KMS-11 (cell line): ENCODE data around the gene DSC2.

Experiments used
- H2AFZ ChIP-seq: fragments of 200-600 bp; sonication (generic); 2 replicates; pipeline ENCODE4 v1.6.1; 2016; ENCODE audit warnings: antibody characterized with exemption, mixed run types, low read depth
- H3K27ac ChIP-seq: fragments of 200-600 bp; sonication (generic); 2 replicates; pipeline ENCODE4 v1.6.1; 2016; ENCODE audit warnings: mild to moderate bottlenecking, mixed run types
- H3K27me3 ChIP-seq: fragments of 200-600 bp; sonication (generic); 2 replicates; pipeline ENCODE4 v1.6.1; 2017; ENCODE audit warnings: mild to moderate bottlenecking, low read depth, mixed run types, moderate library complexity; ENCODE audit not compliant: insufficient read depth
- H3K36me3 ChIP-seq: fragments of 200-600 bp; sonication (generic); 2 replicates; pipeline ENCODE4 v1.6.1; 2017; ENCODE audit warnings: mild to moderate bottlenecking, mixed run types; ENCODE audit not compliant: insufficient read depth
- H3K4me1 ChIP-seq: fragments of 200-600 bp; sonication (generic); 2 replicates; pipeline ENCODE4 v1.6.1; 2016; ENCODE audit warnings: mild to moderate bottlenecking, low read depth, mixed run types; ENCODE audit not compliant: poor library complexity, severe bottlenecking
- H3K4me2 ChIP-seq: fragments of 200-600 bp; sonication (generic); 2 replicates; pipeline ENCODE4 v1.7.0; 2016; ENCODE audit warnings: mild to moderate bottlenecking, mixed run types
- H3K4me3 ChIP-seq: fragments of 200-600 bp; sonication (generic); IDR thresholded peaks from 2 replicates; pipeline ENCODE4 v1.6.1; 2017; ENCODE audit warnings: low read depth, low read length, mixed read lengths; ENCODE audit not compliant: insufficient read depth
- H3K79me2 ChIP-seq: fragments of 200-600 bp; sonication (generic); 2 replicates; pipeline ENCODE4 v1.6.1; 2016; ENCODE audit warnings: low read depth, mixed run types; ENCODE audit not compliant: insufficient read depth
- H3K9ac ChIP-seq: fragments of 200-600 bp; sonication (generic); 2 replicates; pipeline ENCODE4 v1.6.1; 2016; ENCODE audit warnings: mild to moderate bottlenecking, mixed run types
- H4K20me1 ChIP-seq: fragments of 200-600 bp; sonication (generic); 2 replicates; pipeline ENCODE4 v1.6.1; 2016; ENCODE audit warnings: mild to moderate bottlenecking, mixed run types; ENCODE audit not compliant: insufficient read depth
- CTCF ChIP-seq: fragments of 200-600 bp; sonication (generic); conservative IDR thresholded peaks from 2 replicates; pipeline ENCODE4 v1.6.1; 2017; ENCODE audit warnings: low read depth, mild to moderate bottlenecking, antibody characterized with exemption, low read length, moderate library complexity, mixed read lengths

Gene DSC2

GRCh38 chr18:31010601-31011000 lies 91.6 kb downstream of the DSC2 start:
- no peak overlapping the region for H3K9ac ChIP-seq
- H2AFZ ChIP-seq = no peak overlapping the region
- H3K27ac ChIP-seq = no peak overlapping the region
- H3K36me3 ChIP-seq = no peaks in the 10 kb centered on the region
- H3K4me3 ChIP-seq = no peak overlapping the region
- TF ChIP-seq CTCF = no peak
- H4K20me1 ChIP-seq = no peaks in the 10 kb centered on the region
- H3K4me1 ChIP-seq = no peaks in the 10 kb centered on the region
- H3K79me2 ChIP-seq = no peaks in the 10 kb centered on the region
- no peaks in the 10 kb centered on the region for H3K27me3 ChIP-seq
- no peak overlapping the region for H3K4me2 ChIP-seq
